K562 (cell line): ENCODE data around the gene GRK1. TPM values are rescaled to one million over a fixed set of nuclear protein-coding genes. Genes with fewer than 3 reads are reported as not detected.

Source experiments
- ATAC-seq: fragments of 200-7000 bp; cut with Tn5 transposase; 3 replicates; pipeline ENCODE4 v1.9.1; 2020; ENCODE audit warnings: moderate library complexity
- BruUV-seq: library from RNA; stranded (reverse); fragments of 400-500 nt; replicated peaks from 2 replicates; lab custom pipeline; 2021; lab: Mats Ljungman, UMichigan
- CTCF ChIA-PET: fragments of 300-600 bp; formaldehyde crosslinking; extraction: SDS; loops from one replicate; lab custom pipeline; 2021; ENCODE audit warnings: low intra/inter-chr PET ratio; lab: Yijun Ruan, JAX
- POLR2A ChIA-PET: fragments of 300-600, 350-650 bp; sonication (Branson Sonifier 250); formaldehyde crosslinking; extraction: SDS; loops from one replicate; lab custom pipeline; 2021; ENCODE audit warnings: antibody characterized with exemption, inconsistent platforms; lab: Yijun Ruan, JAX
- DNase-seq, 4 experiments: peaks; one replicate each; pipeline versions ENCODE4 v3.0.0 to v3.0.0-alpha.2; 2011 to 2018; ENCODE audit warnings: low spot score in 3 of 4, mixed read lengths in 3 of 4; ENCODE audit errors: extremely low read depth in 1 of 4
- FAIRE-seq: peaks from 2 replicates; lab custom pipeline; 2011; peaks lifted over from hg19 to GRCh38; lab: Jason Lieb, UNC
- H2AFZ ChIP-seq: 2 replicates; pipeline ENCODE4 v1.6.0; 2011; ENCODE audit warnings: low read depth, low read length, control low read depth, inconsistent platforms
- H3K27ac ChIP-seq: fragments of 200-600 bp; 3 replicates; pipeline ENCODE4 v1.8.0; 2011; ENCODE audit warnings: low read depth, mild to moderate bottlenecking, control low read depth, inconsistent platforms, low read length, moderate library complexity, mixed read lengths; ENCODE audit errors: extremely low read depth
- H3K27me3 ChIP-seq, 2 experiments: fragments of 300-600 bp in 1 of 2; 2 replicates in 1 of 2; 3 replicates in 1 of 2; pipeline versions ENCODE4 v1.6.0 to v1.8.0; 2011; ENCODE audit warnings: inconsistent platforms in 2 of 2, low read length in 2 of 2, mild to moderate bottlenecking in 1 of 2, mixed read lengths in 1 of 2, moderate library complexity in 1 of 2; ENCODE audit not compliant: control insufficient read depth in 2 of 2, insufficient read depth in 2 of 2
- H3K36me3 ChIP-seq: fragments of 300-600 bp; 3 replicates; pipeline ENCODE4 v1.8.0; 2011; ENCODE audit warnings: mild to moderate bottlenecking, low read length, inconsistent platforms; ENCODE audit not compliant: control insufficient read depth, insufficient read depth
- H3K4me1 ChIP-seq, 2 experiments: fragments of 200-600 bp in 1 of 2; replicated peaks in 1 of 2; 2 replicates in 1 of 2; 3 replicates in 1 of 2; pipeline versions ENCODE4 v1.5.1 to v1.8.0; 2011; ENCODE audit warnings: inconsistent platforms in 2 of 2, low read length in 2 of 2, mild to moderate bottlenecking in 1 of 2, mixed read lengths in 1 of 2, moderate library complexity in 1 of 2; ENCODE audit not compliant: control insufficient read depth in 2 of 2, insufficient read depth in 2 of 2
- H3K4me2 ChIP-seq: 2 replicates; pipeline ENCODE4 v1.6.1; 2011; ENCODE audit warnings: low read length, control low read depth, inconsistent platforms, mixed read lengths; ENCODE audit not compliant: insufficient read depth
- H3K4me3 ChIP-seq: fragments of 200-600 bp; sonication (generic), shearing (Covaris generic); 2 replicates; pipeline ENCODE4 v1.5.1; 2016; ENCODE audit warnings: control low read depth, inconsistent platforms
- H3K79me2 ChIP-seq: fragments of 200-600 bp; 3 replicates; pipeline ENCODE4 v1.8.0; 2011; ENCODE audit warnings: low read length, inconsistent platforms; ENCODE audit not compliant: control insufficient read depth, insufficient read depth
- H3K9ac ChIP-seq, 2 experiments: 2 replicates each; pipeline versions ENCODE4 v1.6.0 to v1.6.1; 2011; ENCODE audit warnings: low read depth in 2 of 2, low read length in 2 of 2, control low read depth in 1 of 2, inconsistent platforms in 1 of 2, mild to moderate bottlenecking in 1 of 2, mixed read lengths in 1 of 2; ENCODE audit not compliant: insufficient read depth in 1 of 2
- H3K9me1 ChIP-seq: one replicate; pipeline ENCODE4 v1.6.0; 2011; ENCODE audit warnings: inconsistent platforms, mild to moderate bottlenecking, low read length, moderate library complexity; ENCODE audit not compliant: control insufficient read depth, insufficient read depth
- H3K9me3 ChIP-seq: replicated peaks from 2 replicates; pipeline ENCODE4 v1.5.1; 2011; ENCODE audit warnings: low read depth, low read length, inconsistent platforms; ENCODE audit not compliant: control insufficient read depth, insufficient read depth
- H4K20me1 ChIP-seq: replicated peaks from 2 replicates; pipeline ENCODE4 v1.6.1; 2011; ENCODE audit warnings: low read length, inconsistent platforms, mixed read lengths; ENCODE audit not compliant: control insufficient read depth, insufficient read depth
- KLF16 ChIP-seq: IDR thresholded peaks from 2 replicates; pipeline ENCODE4 v1.6.1; 2016; ENCODE audit warnings: antibody characterized with exemption
- MTA1 ChIP-seq: fragments of 450-650 bp; IDR thresholded peaks from 2 replicates; pipeline ENCODE4 v1.6.1; 2017; ENCODE audit warnings: borderline replicate concordance
- NR1H2 ChIP-seq: sonication (generic); formaldehyde crosslinking; IDR thresholded peaks from 2 replicates; pipeline ENCODE4 v1.4.0; 2020; ENCODE audit warnings: mild to moderate bottlenecking, missing genetic modification reagents
- POLR2AphosphoS5 ChIP-seq: IDR thresholded peaks from 2 replicates; pipeline ENCODE4 v1.6.1; 2011; ENCODE audit warnings: mild to moderate bottlenecking, low read depth, low read length, moderate library complexity; ENCODE audit not compliant: control insufficient read depth, insufficient read depth
- SMAD4 ChIP-seq: fragments of 250-450 bp; sonication (Bioruptor Pico); conservative IDR thresholded peaks from 2 replicates; pipeline ENCODE4 v1.8.0; 2021; ENCODE audit warnings: inconsistent platforms, mild to moderate bottlenecking, moderate library complexity
- SMARCC2 ChIP-seq: fragments of 450-650 bp; IDR thresholded peaks from 2 replicates; pipeline ENCODE4 v1.6.1; 2017; ENCODE audit warnings: antibody characterized with exemption, moderate library complexity, mild to moderate bottlenecking, low read depth
- ZFP36 ChIP-seq: fragments of 150-350 bp; IDR thresholded peaks from 2 replicates; pipeline ENCODE4 v1.6.1; 2018; ENCODE audit warnings: low read length, low read depth; ENCODE audit not compliant: partially characterized antibody
- ZNF668 ChIP-seq: fragments of 250-450 bp; sonication (Bioruptor Pico); IDR thresholded peaks from 2 replicates; pipeline ENCODE4 v1.8.0; 2022; ENCODE audit warnings: mild to moderate bottlenecking, inconsistent platforms
- ZNF699 ChIP-seq: fragments of 250-450 bp; sonication (Bioruptor Pico); IDR thresholded peaks from 2 replicates; pipeline ENCODE4 v1.8.0; 2021; ENCODE audit warnings: mild to moderate bottlenecking, moderate library complexity; ENCODE audit not compliant: insufficient replicate concordance
- WGBS: fragments of 100-300 bp; shearing (Covaris generic); methylation state at CpG from one replicate; pipeline ENCODE4 v1.1.6; 2016; ENCODE audit warnings: low coverage, mixed read lengths; ENCODE audit not compliant: insufficient coverage; ENCODE audit errors: missing lambda C conversion rate; 5-methylcytosine and 5-hydroxymethylcytosine counted together
- in situ Hi-C: fragments of 300-500 bp; cut with MboI; formaldehyde crosslinking; loops from 4 replicates; pipeline ENCODE4 v1.15.0; 2018; ENCODE audit warnings: inconsistent platforms, mixed read lengths
- intact Hi-C: fragments of 100-400 bp; cut with micrococcal nuclease; formaldehyde crosslinking; loops from 2 replicates; pipeline ENCODE4 v1.14.2; 2022
- polyA plus RNA-seq, 8 experiments: library from polyadenylated mRNA; depleted of rRNA in 4 of 8; stranded (reverse) in 5 of 8; unstranded in 3 of 8; fragments of >200 nt; fragmentation: Nextera tagmentation in 2 of 8; fragmentation: Illumina TruSeq in 1 of 8; extraction: Ambion mirVana in 2 of 8; extraction: Trizol in 1 of 8; gene quantifications; 2 replicates each; pipeline versions ENCODE4 v1.2.1 to v1.2.3, GENCODE V29; 2011 to 2014; ENCODE audit warnings: inconsistent platforms in 1 of 8, missing spikeins in 1 of 8
- total RNA-seq, 7 experiments: library from RNA; depleted of rRNA in 6 of 7; stranded (reverse); fragments of >200 nt in 6 of 7; fragmentation: Illumina TruSeq in 2 of 7; extraction: Trizol in 2 of 7; gene quantifications; 2 replicates each; pipeline versions ENCODE4 v1.2.1 to v1.2.3, GENCODE V29; 2011 to 2021; ENCODE audit warnings: low replicate concordance in 1 of 7
- TF ChIP-seq, protein P1 (sequence below): sonication (generic); formaldehyde crosslinking; IDR thresholded peaks from 2 replicates; pipeline ENCODE4 v1.8.0; 2023; ENCODE audit warnings: missing genetic modification reagents, mild to moderate bottlenecking, borderline replicate concordance
- TF ChIP-seq, protein P2 (sequence below): fragments of 250-450 bp; sonication (Bioruptor Pico); IDR thresholded peaks from 2 replicates; pipeline ENCODE4 v1.5.0; 2021; ENCODE audit warnings: mild to moderate bottlenecking, borderline replicate concordance
- TF ChIP-seq, protein P3 (sequence below), 2 experiments: IDR thresholded peaks in 1 of 2; conservative IDR thresholded peaks in 1 of 2; 2 replicates each; pipeline ENCODE4 v1.6.1; 2016; ENCODE audit warnings: low read depth in 2 of 2, mild to moderate bottlenecking in 1 of 2, missing compliant biosample characterization in 1 of 2, missing genetic modification characterization in 1 of 2, moderate library complexity in 1 of 2

The GRK1 gene
- total and polyA plus RNA-seq, 9 of the 15 experiments (the other 6 are each of a cell fraction or from before 2014, with no cell fraction given), result 0.09 TPM; not detected in 8

DNA sequence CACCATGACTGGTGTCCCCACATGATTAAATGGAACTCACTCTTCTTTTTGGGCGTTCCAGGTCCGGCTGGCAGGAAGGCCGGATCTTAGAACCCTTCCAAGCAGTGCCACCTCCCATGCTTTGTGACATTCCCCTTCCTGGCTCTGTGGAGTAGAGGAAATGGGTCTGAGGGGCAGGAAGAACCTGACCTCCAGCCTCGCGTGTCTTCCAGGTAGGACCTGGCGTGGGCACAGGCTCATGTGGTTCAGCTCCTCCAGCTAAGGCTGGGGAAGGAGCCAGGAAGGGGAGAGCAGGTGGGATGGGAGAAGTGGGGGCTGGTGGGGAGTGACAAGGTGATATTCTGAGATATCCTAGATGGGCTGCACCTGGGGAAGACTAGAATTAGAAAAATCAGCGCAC is 94.1 kb downstream of the GRK1 start:
- H3K4me1 ChIP-seq, result peaks cover 7 to 23% of the 10 kb centered on the region in 2 experiments; a peak in 4 of 5 replicates
- H2AFZ ChIP-seq, result no peak overlapping the region
- no peaks in the 10 kb centered on the region for H3K9me3 ChIP-seq
- no peak overlapping the region for H3K27ac ChIP-seq
- no peak overlapping the region for H3K9ac ChIP-seq
- ChIA-PET POLR2A (no interaction called here), CTCF (no interaction called here)
- H3K4me3 ChIP-seq, result no peak overlapping the region
- H3K27me3 ChIP-seq, result peaks cover 15 to 57% of the 10 kb centered on the region in 2 experiments; a peak in 4 of 5 replicates
- WGBS, result 18% methylated on average over 7 of the region's 7 CpGs
- no peak for ATAC-seq
- intact Hi-C loops, result no loop called here
- no peak for FAIRE-seq
- DNase-seq, result no peak
- in situ Hi-C loops, result no loop called here
- H3K79me2 ChIP-seq, result no peaks in the 10 kb centered on the region
- BruUV-seq, result no TSS peak
- H3K36me3 ChIP-seq, result no peaks in the 10 kb centered on the region
- no peaks in the 10 kb centered on the region for H4K20me1 ChIP-seq
- no peaks in the 10 kb centered on the region for H3K9me1 ChIP-seq
- H3K4me2 ChIP-seq, result no peak overlapping the region
- no peak for TF ChIP-seq ZNF699 (CRISPR knock-in tag)
- TF ChIP-seq ZNF668, result no peak
- TF ChIP-seq, protein P1, sequence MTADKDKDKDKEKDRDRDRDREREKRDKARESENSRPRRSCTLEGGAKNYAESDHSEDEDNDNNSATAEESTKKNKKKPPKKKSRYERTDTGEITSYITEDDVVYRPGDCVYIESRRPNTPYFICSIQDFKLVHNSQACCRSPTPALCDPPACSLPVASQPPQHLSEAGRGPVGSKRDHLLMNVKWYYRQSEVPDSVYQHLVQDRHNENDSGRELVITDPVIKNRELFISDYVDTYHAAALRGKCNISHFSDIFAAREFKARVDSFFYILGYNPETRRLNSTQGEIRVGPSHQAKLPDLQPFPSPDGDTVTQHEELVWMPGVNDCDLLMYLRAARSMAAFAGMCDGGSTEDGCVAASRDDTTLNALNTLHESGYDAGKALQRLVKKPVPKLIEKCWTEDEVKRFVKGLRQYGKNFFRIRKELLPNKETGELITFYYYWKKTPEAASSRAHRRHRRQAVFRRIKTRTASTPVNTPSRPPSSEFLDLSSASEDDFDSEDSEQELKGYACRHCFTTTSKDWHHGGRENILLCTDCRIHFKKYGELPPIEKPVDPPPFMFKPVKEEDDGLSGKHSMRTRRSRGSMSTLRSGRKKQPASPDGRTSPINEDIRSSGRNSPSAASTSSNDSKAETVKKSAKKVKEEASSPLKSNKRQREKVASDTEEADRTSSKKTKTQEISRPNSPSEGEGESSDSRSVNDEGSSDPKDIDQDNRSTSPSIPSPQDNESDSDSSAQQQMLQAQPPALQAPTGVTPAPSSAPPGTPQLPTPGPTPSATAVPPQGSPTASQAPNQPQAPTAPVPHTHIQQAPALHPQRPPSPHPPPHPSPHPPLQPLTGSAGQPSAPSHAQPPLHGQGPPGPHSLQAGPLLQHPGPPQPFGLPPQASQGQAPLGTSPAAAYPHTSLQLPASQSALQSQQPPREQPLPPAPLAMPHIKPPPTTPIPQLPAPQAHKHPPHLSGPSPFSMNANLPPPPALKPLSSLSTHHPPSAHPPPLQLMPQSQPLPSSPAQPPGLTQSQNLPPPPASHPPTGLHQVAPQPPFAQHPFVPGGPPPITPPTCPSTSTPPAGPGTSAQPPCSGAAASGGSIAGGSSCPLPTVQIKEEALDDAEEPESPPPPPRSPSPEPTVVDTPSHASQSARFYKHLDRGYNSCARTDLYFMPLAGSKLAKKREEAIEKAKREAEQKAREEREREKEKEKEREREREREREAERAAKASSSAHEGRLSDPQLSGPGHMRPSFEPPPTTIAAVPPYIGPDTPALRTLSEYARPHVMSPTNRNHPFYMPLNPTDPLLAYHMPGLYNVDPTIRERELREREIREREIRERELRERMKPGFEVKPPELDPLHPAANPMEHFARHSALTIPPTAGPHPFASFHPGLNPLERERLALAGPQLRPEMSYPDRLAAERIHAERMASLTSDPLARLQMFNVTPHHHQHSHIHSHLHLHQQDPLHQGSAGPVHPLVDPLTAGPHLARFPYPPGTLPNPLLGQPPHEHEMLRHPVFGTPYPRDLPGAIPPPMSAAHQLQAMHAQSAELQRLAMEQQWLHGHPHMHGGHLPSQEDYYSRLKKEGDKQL (CRISPR knock-in tag), result no peak
- TF ChIP-seq ZFP36, result no peak
- TF ChIP-seq, protein P2, sequence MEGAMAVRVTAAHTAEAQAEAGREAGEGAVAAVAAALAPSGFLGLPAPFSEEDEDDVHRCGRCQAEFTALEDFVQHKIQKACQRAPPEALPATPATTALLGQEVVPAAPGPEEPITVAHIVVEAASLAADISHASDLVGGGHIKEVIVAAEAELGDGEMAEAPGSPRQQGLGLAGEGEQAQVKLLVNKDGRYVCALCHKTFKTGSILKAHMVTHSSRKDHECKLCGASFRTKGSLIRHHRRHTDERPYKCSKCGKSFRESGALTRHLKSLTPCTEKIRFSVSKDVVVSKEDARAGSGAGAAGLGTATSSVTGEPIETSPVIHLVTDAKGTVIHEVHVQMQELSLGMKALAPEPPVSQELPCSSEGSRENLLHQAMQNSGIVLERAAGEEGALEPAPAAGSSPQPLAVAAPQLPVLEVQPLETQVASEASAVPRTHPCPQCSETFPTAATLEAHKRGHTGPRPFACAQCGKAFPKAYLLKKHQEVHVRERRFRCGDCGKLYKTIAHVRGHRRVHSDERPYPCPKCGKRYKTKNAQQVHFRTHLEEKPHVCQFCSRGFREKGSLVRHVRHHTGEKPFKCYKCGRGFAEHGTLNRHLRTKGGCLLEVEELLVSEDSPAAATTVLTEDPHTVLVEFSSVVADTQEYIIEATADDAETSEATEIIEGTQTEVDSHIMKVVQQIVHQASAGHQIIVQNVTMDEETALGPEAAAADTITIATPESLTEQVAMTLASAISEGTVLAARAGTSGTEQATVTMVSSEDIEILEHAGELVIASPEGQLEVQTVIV (CRISPR knock-in tag), result no peak
- no peak for TF ChIP-seq NR1H2 (CRISPR knock-in tag)
- no peak for TF ChIP-seq SMARCC2
- no peak for TF ChIP-seq KLF16
- no peak for TF ChIP-seq MTA1
- no peak for TF ChIP-seq POLR2AphosphoS5
- no peak for TF ChIP-seq SMAD4 (CRISPR knock-in tag)
- TF ChIP-seq, protein P3, sequence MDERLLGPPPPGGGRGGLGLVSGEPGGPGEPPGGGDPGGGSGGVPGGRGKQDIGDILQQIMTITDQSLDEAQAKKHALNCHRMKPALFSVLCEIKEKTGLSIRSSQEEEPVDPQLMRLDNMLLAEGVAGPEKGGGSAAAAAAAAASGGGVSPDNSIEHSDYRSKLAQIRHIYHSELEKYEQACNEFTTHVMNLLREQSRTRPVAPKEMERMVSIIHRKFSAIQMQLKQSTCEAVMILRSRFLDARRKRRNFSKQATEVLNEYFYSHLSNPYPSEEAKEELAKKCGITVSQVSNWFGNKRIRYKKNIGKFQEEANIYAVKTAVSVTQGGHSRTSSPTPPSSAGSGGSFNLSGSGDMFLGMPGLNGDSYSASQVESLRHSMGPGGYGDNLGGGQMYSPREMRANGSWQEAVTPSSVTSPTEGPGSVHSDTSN (CRISPR knock-in tag; IDR thresholded peaks at IDR 0.05; ENCODE audit: low read depth), result no peak
- TF ChIP-seq, protein P3 (tag; conservative IDR thresholded peaks at IDR 0.05; ENCODE audit: low read depth), result no peak
